Measurements from ENCODE around the gene MAU2. TPM values are rescaled to one million over a fixed set of nuclear protein-coding genes. Genes with fewer than 3 reads are reported as not detected.
A peak's percentile ranks its signal among the peaks of the same experiment; 100 is the strongest.

Gene MAU2
- total and polyA plus RNA-seq, 4 donors = 7.5 to 31.0 (median 17.9) TPM

- TF ChIP-seq RAD21 (IDR thresholded peaks at IDR 0.05) (no peak), REST (IDR thresholded peaks at IDR 0.05) (no peak), SP1 (IDR thresholded peaks at IDR 0.05) (no peak), FOXA2 (IDR thresholded peaks at IDR 0.05) (no peak), TAF1 (conservative IDR thresholded peaks at IDR 0.05) (no peak), HNF4G (IDR thresholded peaks at IDR 0.05) (no peak), MAX (IDR thresholded peaks at IDR 0.05) (no peak), JUND (IDR thresholded peaks at IDR 0.05) (no peak)
- Histone ChIP-seq H3K27ac (ENCODE audit: low read depth in 1 of 2, low read length in 2 of 2) (no peak overlapping the region), H3K4me1 (ENCODE audit: control insufficient read depth in 4 of 4, insufficient read depth in 4 of 4, low read length in 3 of 4) (peaks cover 0 to 10% (median 4%) of the 10 kb centered on the region in 4 donors), H3K9me3 (ENCODE audit: control insufficient read depth in 4 of 4, low read length in 3 of 4) (no peaks in the 10 kb centered on the region), H3K9ac (ENCODE audit: low read depth in 1 of 2, low read length in 2 of 2) (no peak overlapping the region), H3K36me3 (ENCODE audit: control insufficient read depth in 4 of 4, insufficient read depth in 3 of 4, low read depth in 1 of 4, low read length in 3 of 4) (no peaks in the 10 kb centered on the region), H3K27me3 (ENCODE audit: control insufficient read depth in 4 of 4, insufficient read depth in 4 of 4, low read length in 3 of 4) (no peaks in the 10 kb centered on the region), H3K4me3 (ENCODE audit: low read depth in 1 of 3, low read length in 3 of 3) (no peak overlapping the region)
- no peak for DNase-seq (ENCODE audit: low spot score)
- 74% methylated on average over 7 of the region's 7 CpGs for WGBS
These were observed 47.5 kb downstream of the MAU2 start for GRCh38 chr19:19368087-19368486.

GRCh38 chr19:19371059-19371458 lies 50.4 kb downstream of the MAU2 start:
- Histone ChIP-seq H3K9me3 (ENCODE audit: control insufficient read depth in 4 of 4, low read length in 3 of 4) (no peaks in the 10 kb centered on the region), H3K27me3 (ENCODE audit: control insufficient read depth in 4 of 4, insufficient read depth in 4 of 4, low read length in 3 of 4) (no peaks in the 10 kb centered on the region), H3K9ac (ENCODE audit: low read depth in 1 of 2, low read length in 2 of 2) (no peak overlapping the region), H3K4me1 (ENCODE audit: control insufficient read depth in 4 of 4, insufficient read depth in 4 of 4, low read length in 3 of 4) (peaks cover 0 to 8% (median 3%) of the 10 kb centered on the region in 4 donors), H3K4me3 (ENCODE audit: low read depth in 1 of 3, low read length in 3 of 3) (no peak overlapping the region), H3K36me3 (ENCODE audit: control insufficient read depth in 4 of 4, insufficient read depth in 3 of 4, low read depth in 1 of 4, low read length in 3 of 4) (no peaks in the 10 kb centered on the region), H3K27ac (ENCODE audit: low read depth in 1 of 2, low read length in 2 of 2) (no peak overlapping the region)
- TF ChIP-seq HNF4A (conservative IDR thresholded peaks at IDR 0.05) (no peak), JUND (IDR thresholded peaks at IDR 0.05) (no peak), SP1 (IDR thresholded peaks at IDR 0.05) (no peak), CTCF (IDR thresholded peaks at IDR 0.05; ENCODE audit: low read depth, low read length, missing input control) (no peak)
- DNase-seq (ENCODE audit: low spot score) = no peak
- 78% methylated on average over 8 of the region's 8 CpGs for WGBS

GRCh38 chr19:19372656-19373416 lies 52.2 kb downstream of the MAU2 start:
- Histone ChIP-seq H3K27me3 (ENCODE audit: control insufficient read depth in 4 of 4, insufficient read depth in 4 of 4, low read length in 3 of 4) (no peaks in the 10 kb centered on the region), H3K4me1 (ENCODE audit: control insufficient read depth in 4 of 4, insufficient read depth in 4 of 4, low read length in 3 of 4) (peaks cover 0 to 4% (median 0%) of the 10 kb centered on the region in 4 donors), H3K9me3 (ENCODE audit: control insufficient read depth in 4 of 4, low read length in 3 of 4) (no peaks in the 10 kb centered on the region), H3K4me3 (ENCODE audit: low read depth in 1 of 3, low read length in 3 of 3) (no peak overlapping the region), H3K9ac (ENCODE audit: low read depth in 1 of 2, low read length in 2 of 2) (no peak overlapping the region), H3K36me3 (ENCODE audit: control insufficient read depth in 4 of 4, insufficient read depth in 3 of 4, low read depth in 1 of 4, low read length in 3 of 4) (no peaks in the 10 kb centered on the region), H3K27ac (ENCODE audit: low read depth in 1 of 2, low read length in 2 of 2) (peak overlapping the region; percentile 36 to 50)
- DNase-seq (ENCODE audit: low spot score) = no peak
- TF ChIP-seq TAF1 (conservative IDR thresholded peaks at IDR 0.05) (no peak), JUND (IDR thresholded peaks at IDR 0.05) (no peak), NR2F2 (IDR thresholded peaks at IDR 0.05) (peak; percentile 31), EGR1 (IDR thresholded peaks at IDR 0.05; ENCODE audit: low read depth in 2 of 2) (no peak), SP1 (IDR thresholded peaks at IDR 0.05) (peak; percentile 37), GABPA (IDR thresholded peaks at IDR 0.05 in 1 of 2, conservative IDR thresholded peaks at IDR 0.05 in 1 of 2) (peak; percentile 75 to 85), HNF4A (conservative IDR thresholded peaks at IDR 0.05) (no peak), HNF4G (IDR thresholded peaks at IDR 0.05) (no peak), RAD21 (IDR thresholded peaks at IDR 0.05) (peak in 1 of 2 donors; percentile 29)
- 52% methylated on average over 8 of the region's 8 CpGs for WGBS
